GM23248 (cell line): ENCODE results near the gene CAPN7. TPM values are rescaled to one million over a fixed set of nuclear protein-coding genes. Genes with fewer than 3 reads are reported as not detected.

Experiments used
- DNase-seq: peaks from one replicate; pipeline ENCODE4 v3.0.0-alpha.2; 2015
- H2AFZ ChIP-seq: fragments of 200-600 bp; sonication (generic); 2 replicates; pipeline ENCODE4 v1.6.1; 2016; ENCODE audit warnings: antibody characterized with exemption
- H3F3A ChIP-seq: fragments of 200-600 bp; sonication (generic); 2 replicates; pipeline ENCODE4 v1.6.1; 2016; ENCODE audit warnings: mild to moderate bottlenecking, antibody characterized with exemption, mixed run types; ENCODE audit not compliant: insufficient read depth
- H3K27ac ChIP-seq: fragments of 200-600 bp; sonication (generic); 2 replicates; pipeline ENCODE4 v1.5.1; 2016; ENCODE audit warnings: mild to moderate bottlenecking
- H3K27me3 ChIP-seq: fragments of 200-600 bp; sonication (generic); replicated peaks from 2 replicates; pipeline ENCODE4 v1.6.1; 2016; ENCODE audit warnings: mild to moderate bottlenecking; ENCODE audit not compliant: insufficient read depth
- H3K36me3 ChIP-seq: fragments of 200-600 bp; sonication (generic); 2 replicates; pipeline ENCODE4 v1.6.1; 2016; ENCODE audit warnings: low read depth, mild to moderate bottlenecking
- H3K4me1 ChIP-seq: fragments of 200-600 bp; sonication (generic); 2 replicates; pipeline ENCODE4 v1.6.1; 2016; ENCODE audit warnings: mild to moderate bottlenecking; ENCODE audit not compliant: insufficient read depth
- H3K4me2 ChIP-seq: fragments of 200-600 bp; sonication (generic); one replicate; pipeline ENCODE4 v1.6.1; 2016; ENCODE audit warnings: mild to moderate bottlenecking; ENCODE audit not compliant: unreplicated experiment
- H3K4me3 ChIP-seq: fragments of 200-600 bp; sonication (generic); 2 replicates; pipeline ENCODE4 v1.5.1; 2016; ENCODE audit warnings: mild to moderate bottlenecking
- H3K79me2 ChIP-seq: fragments of 200-600 bp; sonication (generic); 2 replicates; pipeline ENCODE4 v1.6.1; 2016; ENCODE audit warnings: mild to moderate bottlenecking; ENCODE audit not compliant: insufficient read depth
- H3K9ac ChIP-seq: fragments of 200-600 bp; sonication (generic); 2 replicates; pipeline ENCODE4 v1.6.1; 2016; ENCODE audit warnings: mild to moderate bottlenecking
- H3K9me2 ChIP-seq: fragments of 200-600 bp; sonication (generic); 2 replicates; pipeline ENCODE4 v1.6.1; 2016; ENCODE audit warnings: mixed run types, mild to moderate bottlenecking, moderate library complexity; ENCODE audit not compliant: insufficient read depth
- H3K9me3 ChIP-seq: fragments of 200-600 bp; sonication (generic); one replicate; pipeline ENCODE4 v1.6.1; 2017; ENCODE audit warnings: low read depth
- H4K20me1 ChIP-seq: fragments of 200-600 bp; sonication (generic); 2 replicates; pipeline ENCODE4 v1.6.0; 2016; ENCODE audit not compliant: insufficient read depth
- EZH2 ChIP-seq: fragments of 200-600 bp; sonication (generic); IDR thresholded peaks from 2 replicates; pipeline ENCODE4 v1.6.1; 2018; ENCODE audit warnings: antibody characterized with exemption, mild to moderate bottlenecking; ENCODE audit not compliant: insufficient read depth, poor library complexity, severe bottlenecking
- EZH2phosphoT487 ChIP-seq: fragments of 200-600 bp; sonication (generic); IDR thresholded peaks from 2 replicates; pipeline ENCODE4 v1.6.1; 2018; ENCODE audit warnings: antibody characterized with exemption, moderate library complexity, mild to moderate bottlenecking, low read depth; ENCODE audit not compliant: insufficient read depth
- WGBS, 2 experiments: methylation state at CpG; one replicate each; pipeline ENCODE4 v1.1.6; 2015 to 2017; ENCODE audit warnings: low lambda C conversion rate in 2 of 2, low coverage in 1 of 2; ENCODE audit errors: missing lambda C conversion rate in 2 of 2; 5-methylcytosine and 5-hydroxymethylcytosine counted together
- in situ Hi-C: fragments of 300-500 bp; cut with MboI; formaldehyde crosslinking; loops from 2 replicates; pipeline ENCODE4 v1.15.0; 2020
- polyA plus RNA-seq: library from polyadenylated mRNA; unstranded; fragments of >200 nt; fragmentation: Nextera tagmentation; extraction: Ambion mirVana; gene quantifications from 2 replicates; pipeline ENCODE4 v1.2.1, GENCODE V29; 2016
- total RNA-seq: library from RNA; depleted of rRNA; stranded (reverse); fragments of >200 nt; shearing (Covaris generic); gene quantifications from 2 replicates; pipeline ENCODE4 v1.2.3, GENCODE V29; 2014

The CAPN7 gene
- total and polyA plus RNA-seq, 2 experiments from 2014 or later = 21.3 to 38.3 TPM

- Histone ChIP-seq H3K9ac (no peak overlapping the region), H3F3A (peaks cover 40% of the 10 kb centered on the region), H3K4me2 (no peak overlapping the region), H3K36me3 (peaks cover 21% of the 10 kb centered on the region), H3K27ac (no peak overlapping the region), H3K4me3 (no peak overlapping the region), H4K20me1 (0 out of 2 replicates have a peak, but pooled peaks cover 3% of the 10 kb centered on the region), H3K4me1 (no peaks in the 10 kb centered on the region), H3K9me3 (no peaks in the 10 kb centered on the region), H3K9me2 (no peaks in the 10 kb centered on the region), H2AFZ (no peak overlapping the region), H3K27me3 (no peaks in the 10 kb centered on the region), H3K79me2 (peaks cover 50% of the 10 kb centered on the region)
- 94% methylated on average over 9 of the region's 9 CpGs for WGBS, 2 experiments
- no peak for DNase-seq
- in situ Hi-C loops = loop anchor here (10.0 to 25.0 kb wide), 2 partner anchors 123 to 300 kb away; no protein-coding TSS in a partner anchor
- TF ChIP-seq EZH2 (no peak), EZH2phosphoT487 (no peak)
Observed at GRCh38 chr3:15262021-15262420, 56.0 kb downstream of the CAPN7 start.

GRCh38 chr3:15263120-15263519 is 57.1 kb downstream of the CAPN7 start:
- TF ChIP-seq EZH2 (no peak), EZH2phosphoT487 (no peak)
- H3K79me2 ChIP-seq = peaks cover 50% of the 10 kb centered on the region
- H3K4me2 ChIP-seq = no peak overlapping the region
- no peak overlapping the region for H2AFZ ChIP-seq
- H3K4me1 ChIP-seq = peaks cover 1% of the 10 kb centered on the region; the same call in 1 of the 2 replicates
- H3F3A ChIP-seq = peaks cover 29% of the 10 kb centered on the region
- H4K20me1 ChIP-seq = no peaks in the 10 kb centered on the region
- no peak for DNase-seq
- H3K27ac ChIP-seq = no peak overlapping the region
- no peaks in the 10 kb centered on the region for H3K9me2 ChIP-seq
- in situ Hi-C loops = loop anchor here (10.0 to 25.0 kb wide), 2 partner anchors 122 to 299 kb away; no protein-coding TSS in a partner anchor
- no peaks in the 10 kb centered on the region for H3K27me3 ChIP-seq
- no peaks in the 10 kb centered on the region for H3K9me3 ChIP-seq
- no peak overlapping the region for H3K4me3 ChIP-seq
- H3K9ac ChIP-seq = no peak overlapping the region
- 59 to 71% methylated on average over 4 of the region's 4 CpGs for WGBS, 2 experiments
- H3K36me3 ChIP-seq = peaks cover 16% of the 10 kb centered on the region

GRCh38 chr3:15263926-15264325 is 57.9 kb downstream of the CAPN7 start:
- WGBS, 2 experiments = 57 to 68% methylated on average over 2 of the region's 2 CpGs
- Histone ChIP-seq H3K4me1 (peaks cover 9% of the 10 kb centered on the region), H3K27ac (0 out of 2 replicates have a peak overlapping the region, but pooled peaks have one; percentile 3), H3K27me3 (no peaks in the 10 kb centered on the region), H3K4me3 (no peak overlapping the region), H3F3A (peaks cover 29% of the 10 kb centered on the region), H3K36me3 (peaks cover 8% of the 10 kb centered on the region; the same call in 1 of the 2 replicates), H4K20me1 (no peaks in the 10 kb centered on the region), H3K9me3 (no peaks in the 10 kb centered on the region), H3K9me2 (no peaks in the 10 kb centered on the region), H3K79me2 (peaks cover 50% of the 10 kb centered on the region), H2AFZ (no peak overlapping the region), H3K9ac (peak overlapping the region; percentile 8; the same call in 1 of the 2 replicates), H3K4me2 (no peak overlapping the region)
- in situ Hi-C loops = loop anchor here (10.0 to 25.0 kb wide), 2 partner anchors 121 to 298 kb away; no protein-coding TSS in a partner anchor
- DNase-seq = no peak
- no peak for TF ChIP-seq EZH2
- TF ChIP-seq EZH2phosphoT487 = no peak

- H3K27me3 ChIP-seq = no peaks in the 10 kb centered on the region
- no peaks in the 10 kb centered on the region for H3K9me2 ChIP-seq
- peaks cover 7% of the 10 kb centered on the region; the same call in 1 of the 2 replicates for H3K36me3 ChIP-seq
- no peak overlapping the region for H2AFZ ChIP-seq
- H3K4me3 ChIP-seq = no peak overlapping the region
- H4K20me1 ChIP-seq = no peaks in the 10 kb centered on the region
- peaks cover 30% of the 10 kb centered on the region for H3F3A ChIP-seq
- no peaks in the 10 kb centered on the region for H3K9me3 ChIP-seq
- H3K4me2 ChIP-seq = no peak overlapping the region
- H3K27ac ChIP-seq = 0 out of 2 replicates have a peak overlapping the region, but pooled peaks have one; percentile 3
- in situ Hi-C loops = loop anchor here (10.0 to 25.0 kb wide), 2 partner anchors 120 to 298 kb away; no protein-coding TSS in a partner anchor
- no peak for DNase-seq
- peaks cover 14% of the 10 kb centered on the region for H3K4me1 ChIP-seq
- H3K9ac ChIP-seq = peak overlapping the region; percentile 8; the same call in 1 of the 2 replicates
- 15 to 18% methylated on average over 2 of the region's 2 CpGs for WGBS, 2 experiments
- TF ChIP-seq EZH2phosphoT487 (no peak), EZH2 (no peak)
- H3K79me2 ChIP-seq = peaks cover 50% of the 10 kb centered on the region
Observed at GRCh38 chr3:15264486-15264885, 58.4 kb downstream of the CAPN7 start.
